ENCODE results near the gene SRMS.
A peak's percentile ranks its signal among the peaks of the same experiment; 100 is the strongest.

The SRMS gene

DNA sequence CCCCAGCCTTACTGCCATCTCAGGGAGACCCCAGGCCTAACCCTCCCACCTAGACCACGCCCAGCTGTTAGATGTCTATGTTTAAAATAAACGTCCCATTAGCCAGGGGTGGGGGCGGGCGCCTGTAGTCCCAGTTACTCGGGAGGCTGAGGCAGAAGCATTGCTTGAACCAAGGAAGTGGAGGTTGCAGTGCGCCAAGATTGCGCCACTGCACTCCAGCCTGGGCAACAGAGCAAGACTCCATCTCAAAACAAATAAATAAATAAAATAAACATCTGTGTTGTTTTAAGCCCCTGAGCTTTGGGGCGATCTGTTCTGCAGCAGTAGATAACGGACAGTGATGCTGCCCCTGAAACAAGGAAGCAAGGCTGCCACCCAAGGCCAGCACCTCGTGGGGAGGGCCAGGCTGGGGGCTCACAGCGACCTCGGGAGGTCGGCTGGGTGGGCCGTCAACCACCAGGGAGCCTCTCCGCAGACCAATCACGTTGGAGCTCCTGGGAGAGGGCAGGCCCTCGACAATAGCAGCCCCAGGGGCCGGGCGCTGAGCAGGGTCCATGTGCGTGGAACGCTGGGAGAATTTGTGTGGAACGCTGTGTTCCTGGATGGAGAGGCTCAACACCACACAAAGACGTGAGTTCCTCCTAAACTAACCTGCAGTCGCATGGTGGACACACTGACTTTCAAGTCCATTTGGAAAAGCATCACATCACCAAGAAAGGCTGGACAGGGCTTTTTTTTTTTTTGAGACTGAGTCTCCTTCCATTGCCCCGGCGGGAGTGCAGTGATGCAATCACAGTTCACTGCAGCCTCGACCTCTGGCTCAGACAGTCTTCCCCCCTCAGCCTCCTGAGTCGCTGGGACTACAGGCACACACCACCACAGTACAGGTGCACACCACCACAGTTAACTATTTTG, 27.5 kb upstream of the SRMS start:
- Histone ChIP-seq H3K4me3 (ENCODE audit: low read depth, low read length) (no peak overlapping the region), H3K27me3 (ENCODE audit: control insufficient read depth, insufficient read depth, low read length) (no peaks in the 10 kb centered on the region), H3K4me1 (no peaks in the 10 kb centered on the region), H3K27ac (no peak overlapping the region), H3K9ac (no peak overlapping the region), H3K4me2 (ENCODE audit: low read length) (no peak overlapping the region), H2AFZ (peak overlapping the region; percentile 87), H3K36me3 (ENCODE audit: control insufficient read depth, insufficient read depth, low read length) (no peaks in the 10 kb centered on the region), H3K79me2 (no peaks in the 10 kb centered on the region), H3K9me3 (ENCODE audit: control insufficient read depth, low read length) (no peaks in the 10 kb centered on the region)
- TF ChIP-seq, protein P1, sequence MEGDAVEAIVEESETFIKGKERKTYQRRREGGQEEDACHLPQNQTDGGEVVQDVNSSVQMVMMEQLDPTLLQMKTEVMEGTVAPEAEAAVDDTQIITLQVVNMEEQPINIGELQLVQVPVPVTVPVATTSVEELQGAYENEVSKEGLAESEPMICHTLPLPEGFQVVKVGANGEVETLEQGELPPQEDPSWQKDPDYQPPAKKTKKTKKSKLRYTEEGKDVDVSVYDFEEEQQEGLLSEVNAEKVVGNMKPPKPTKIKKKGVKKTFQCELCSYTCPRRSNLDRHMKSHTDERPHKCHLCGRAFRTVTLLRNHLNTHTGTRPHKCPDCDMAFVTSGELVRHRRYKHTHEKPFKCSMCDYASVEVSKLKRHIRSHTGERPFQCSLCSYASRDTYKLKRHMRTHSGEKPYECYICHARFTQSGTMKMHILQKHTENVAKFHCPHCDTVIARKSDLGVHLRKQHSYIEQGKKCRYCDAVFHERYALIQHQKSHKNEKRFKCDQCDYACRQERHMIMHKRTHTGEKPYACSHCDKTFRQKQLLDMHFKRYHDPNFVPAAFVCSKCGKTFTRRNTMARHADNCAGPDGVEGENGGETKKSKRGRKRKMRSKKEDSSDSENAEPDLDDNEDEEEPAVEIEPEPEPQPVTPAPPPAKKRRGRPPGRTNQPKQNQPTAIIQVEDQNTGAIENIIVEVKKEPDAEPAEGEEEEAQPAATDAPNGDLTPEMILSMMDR (IDR thresholded peaks at IDR 0.05): no peak

DNA sequence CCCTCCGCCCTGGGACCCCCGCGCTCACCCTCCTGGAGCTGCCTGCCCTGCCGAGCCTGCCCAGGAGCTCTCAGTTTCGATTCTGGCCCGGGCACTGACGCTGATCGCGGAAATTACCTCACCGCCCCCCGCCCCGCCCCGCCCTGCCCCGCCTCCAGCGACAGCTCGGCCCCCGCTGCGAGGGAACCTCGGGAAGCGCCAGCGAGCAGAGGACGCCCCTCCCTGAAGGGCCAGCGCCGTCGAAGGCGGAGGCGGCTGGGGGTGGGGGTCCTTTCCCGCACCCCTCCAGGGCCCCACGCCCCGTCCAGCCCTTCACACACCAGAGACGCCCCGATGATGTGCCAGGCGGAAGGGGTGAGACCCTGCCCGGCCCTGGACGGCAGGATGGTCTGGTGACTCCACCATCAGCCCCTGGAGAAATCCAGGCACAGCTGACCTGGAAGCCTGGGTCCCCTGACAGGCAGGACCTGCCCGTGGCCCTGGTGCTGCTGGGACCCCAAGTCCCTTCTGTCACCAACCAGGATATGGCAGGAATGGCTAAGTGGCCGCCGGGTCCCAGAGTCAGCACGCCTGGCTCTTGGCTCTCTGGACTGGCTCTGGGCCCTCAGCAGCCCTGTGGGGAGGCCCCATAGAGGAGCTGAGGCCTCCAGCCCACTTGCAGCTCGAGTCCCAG, 26.7 kb upstream of the SRMS start, which contains the start of gene HELZ2:
Gene HELZ2 (minus strand): TSS at position 84 of the 673 bp plus-strand sequence. CDS start 1,854 bp downstream, outside the sequence.
- TF ChIP-seq, protein P1 (IDR thresholded peaks at IDR 0.05): no peak
- H3K27ac ChIP-seq: peak within 1 kb of the TSS; percentile 16
- no peaks in the 10 kb centered on the region for H3K27me3 ChIP-seq (ENCODE audit: control insufficient read depth, insufficient read depth, low read length)
- H3K36me3 ChIP-seq (ENCODE audit: control insufficient read depth, insufficient read depth, low read length): no peaks in the 10 kb centered on the region
- no peak within 1 kb of the TSS for H3K9ac ChIP-seq
- peak within 1 kb of the TSS; percentile 87 for H2AFZ ChIP-seq
- no peaks in the 10 kb centered on the region for H3K4me1 ChIP-seq
- H3K9me3 ChIP-seq (ENCODE audit: control insufficient read depth, low read length): no peaks in the 10 kb centered on the region
- H3K4me2 ChIP-seq (ENCODE audit: low read length): peak within 1 kb of the TSS; percentile 95
- H3K4me3 ChIP-seq (ENCODE audit: low read depth, low read length): peak within 1 kb of the TSS; percentile 56
- H3K79me2 ChIP-seq: no peaks in the 10 kb centered on the region

- peak overlapping the region; percentile 56 for H3K4me3 ChIP-seq (ENCODE audit: low read depth, low read length)
- TF ChIP-seq, protein P1 (IDR thresholded peaks at IDR 0.05): no peak
- H3K4me1 ChIP-seq: no peaks in the 10 kb centered on the region
- H3K27me3 ChIP-seq (ENCODE audit: control insufficient read depth, insufficient read depth, low read length): no peaks in the 10 kb centered on the region
- peak overlapping the region; percentile 95 for H3K4me2 ChIP-seq (ENCODE audit: low read length)
- H3K79me2 ChIP-seq: no peaks in the 10 kb centered on the region
- no peak overlapping the region for H3K9ac ChIP-seq
- no peaks in the 10 kb centered on the region for H3K36me3 ChIP-seq (ENCODE audit: control insufficient read depth, insufficient read depth, low read length)
- peak overlapping the region; percentile 16 for H3K27ac ChIP-seq
- H2AFZ ChIP-seq: peak overlapping the region; percentile 74
- H3K9me3 ChIP-seq (ENCODE audit: control insufficient read depth, low read length): no peaks in the 10 kb centered on the region
These were observed 26.1 kb upstream of the SRMS start for GRCh38 chr20:63573647-63574131.

GRCh38 chr20:63572788-63573646, 25.5 kb upstream of the SRMS start:
- Histone ChIP-seq H3K4me1 (no peaks in the 10 kb centered on the region), H3K9ac (no peak overlapping the region), H3K27me3 (ENCODE audit: control insufficient read depth, insufficient read depth, low read length) (no peaks in the 10 kb centered on the region), H3K36me3 (ENCODE audit: control insufficient read depth, insufficient read depth, low read length) (no peaks in the 10 kb centered on the region), H3K4me2 (ENCODE audit: low read length) (peak overlapping the region; percentile 95), H3K27ac (peak overlapping the region; percentile 16), H2AFZ (peak overlapping the region; percentile 74), H3K4me3 (ENCODE audit: low read depth, low read length) (peak overlapping the region; percentile 56), H3K9me3 (ENCODE audit: control insufficient read depth, low read length) (no peaks in the 10 kb centered on the region), H3K79me2 (no peaks in the 10 kb centered on the region)
- TF ChIP-seq, protein P1 (IDR thresholded peaks at IDR 0.05): no peak
